Keratinocyte (primary cell): ENCODE results near the gene PATZ1.

Experiments used
- EZH2 ChIP-seq: IDR thresholded peaks from one replicate; pipeline ENCODE4 v1.6.1; 2012; ENCODE audit warnings: inconsistent platforms, mild to moderate bottlenecking, low read length, moderate library complexity
- TF ChIP-seq, protein P1 (sequence below), 3 experiments: IDR thresholded peaks in 1 of 3; conservative IDR thresholded peaks in 1 of 3; optimal IDR thresholded peaks in 1 of 3; 2 replicates in 2 of 3; 3 replicates in 1 of 3; pipeline versions ENCODE3 to v1.5.1; 2011; ENCODE audit warnings: low read length in 3 of 3, mild to moderate bottlenecking in 3 of 3, moderate library complexity in 2 of 3, control low read depth in 1 of 3, inconsistent platforms in 1 of 3; ENCODE audit not compliant: insufficient read depth in 2 of 3; ENCODE audit errors: extremely low read depth in 1 of 3

- TF ChIP-seq, protein P1, sequence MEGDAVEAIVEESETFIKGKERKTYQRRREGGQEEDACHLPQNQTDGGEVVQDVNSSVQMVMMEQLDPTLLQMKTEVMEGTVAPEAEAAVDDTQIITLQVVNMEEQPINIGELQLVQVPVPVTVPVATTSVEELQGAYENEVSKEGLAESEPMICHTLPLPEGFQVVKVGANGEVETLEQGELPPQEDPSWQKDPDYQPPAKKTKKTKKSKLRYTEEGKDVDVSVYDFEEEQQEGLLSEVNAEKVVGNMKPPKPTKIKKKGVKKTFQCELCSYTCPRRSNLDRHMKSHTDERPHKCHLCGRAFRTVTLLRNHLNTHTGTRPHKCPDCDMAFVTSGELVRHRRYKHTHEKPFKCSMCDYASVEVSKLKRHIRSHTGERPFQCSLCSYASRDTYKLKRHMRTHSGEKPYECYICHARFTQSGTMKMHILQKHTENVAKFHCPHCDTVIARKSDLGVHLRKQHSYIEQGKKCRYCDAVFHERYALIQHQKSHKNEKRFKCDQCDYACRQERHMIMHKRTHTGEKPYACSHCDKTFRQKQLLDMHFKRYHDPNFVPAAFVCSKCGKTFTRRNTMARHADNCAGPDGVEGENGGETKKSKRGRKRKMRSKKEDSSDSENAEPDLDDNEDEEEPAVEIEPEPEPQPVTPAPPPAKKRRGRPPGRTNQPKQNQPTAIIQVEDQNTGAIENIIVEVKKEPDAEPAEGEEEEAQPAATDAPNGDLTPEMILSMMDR (optimal IDR thresholded peaks at IDR 0.05 in 1 of 3, IDR thresholded peaks at IDR 0.05 in 1 of 3, conservative IDR thresholded peaks at IDR 0.05 in 1 of 3; ENCODE audit: extremely low read depth in 1 of 3, insufficient read depth in 2 of 3, low read length in 3 of 3) = no peak
- no peak for TF ChIP-seq EZH2
Measured at GRCh38 chr22:31350410-31350863, 4.3 kb upstream of the PATZ1 start.
